ENCODE results near the gene CRACR2A. TPM values are rescaled to one million over a fixed set of nuclear protein-coding genes. Genes with fewer than 3 reads are reported as not detected.

Gene CRACR2A
- total RNA-seq, 4 donors from 2014 or later: 0.91 to 2.3 (median 1.9) TPM

DNA sequence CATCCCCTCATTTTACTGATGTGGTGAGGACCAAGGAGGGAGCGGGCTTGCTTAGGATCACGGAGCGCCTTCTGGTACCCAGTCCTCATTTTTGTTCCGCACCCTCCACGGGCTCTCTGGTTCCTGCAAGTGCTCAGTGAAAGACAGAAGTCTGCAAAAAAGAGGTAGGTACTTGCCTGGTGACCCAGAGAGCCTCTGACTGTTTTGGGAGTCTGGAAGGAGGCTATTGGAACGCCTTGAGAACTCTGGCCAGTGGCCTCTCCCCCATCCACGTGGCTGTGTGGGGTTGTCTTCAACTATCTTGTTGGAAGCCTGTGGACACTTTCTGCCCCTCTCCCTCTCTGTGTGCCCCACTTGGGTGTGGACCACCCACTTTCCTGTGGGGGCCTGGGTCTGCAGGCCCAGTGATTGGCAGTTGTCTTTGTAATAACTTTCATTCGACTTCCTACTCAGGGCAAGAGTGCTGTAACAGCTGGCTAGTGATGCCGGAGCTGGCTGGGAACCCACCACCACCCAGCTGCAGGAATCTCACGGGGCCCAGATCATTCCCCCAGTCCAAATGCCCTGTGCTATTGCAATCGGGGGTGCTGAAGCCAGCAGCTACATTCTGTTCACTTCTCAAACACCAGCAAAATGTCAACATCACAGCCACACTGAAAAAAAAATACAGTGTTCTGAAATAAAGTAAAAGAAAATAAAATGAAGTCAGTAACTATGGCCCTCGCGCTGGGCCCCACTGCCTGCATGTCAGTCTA is 139.1 kb downstream of the CRACR2A start:
- Histone ChIP-seq H3K4me3 (no peak overlapping the region), H3K9me3 (no peaks in the 10 kb centered on the region), H3K36me3 (no peaks in the 10 kb centered on the region), H3K27ac (no peak overlapping the region), H3K27me3 (no peaks in the 10 kb centered on the region), H3K4me1 (no peaks in the 10 kb centered on the region)
- 94% methylated on average over 5 to 13 of the region's 13 CpGs for WGBS, 2 donors
- no peak for TF ChIP-seq POLR2A (IDR thresholded peaks at IDR 0.05)
- TF ChIP-seq, protein P1, sequence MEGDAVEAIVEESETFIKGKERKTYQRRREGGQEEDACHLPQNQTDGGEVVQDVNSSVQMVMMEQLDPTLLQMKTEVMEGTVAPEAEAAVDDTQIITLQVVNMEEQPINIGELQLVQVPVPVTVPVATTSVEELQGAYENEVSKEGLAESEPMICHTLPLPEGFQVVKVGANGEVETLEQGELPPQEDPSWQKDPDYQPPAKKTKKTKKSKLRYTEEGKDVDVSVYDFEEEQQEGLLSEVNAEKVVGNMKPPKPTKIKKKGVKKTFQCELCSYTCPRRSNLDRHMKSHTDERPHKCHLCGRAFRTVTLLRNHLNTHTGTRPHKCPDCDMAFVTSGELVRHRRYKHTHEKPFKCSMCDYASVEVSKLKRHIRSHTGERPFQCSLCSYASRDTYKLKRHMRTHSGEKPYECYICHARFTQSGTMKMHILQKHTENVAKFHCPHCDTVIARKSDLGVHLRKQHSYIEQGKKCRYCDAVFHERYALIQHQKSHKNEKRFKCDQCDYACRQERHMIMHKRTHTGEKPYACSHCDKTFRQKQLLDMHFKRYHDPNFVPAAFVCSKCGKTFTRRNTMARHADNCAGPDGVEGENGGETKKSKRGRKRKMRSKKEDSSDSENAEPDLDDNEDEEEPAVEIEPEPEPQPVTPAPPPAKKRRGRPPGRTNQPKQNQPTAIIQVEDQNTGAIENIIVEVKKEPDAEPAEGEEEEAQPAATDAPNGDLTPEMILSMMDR (IDR thresholded peaks at IDR 0.05): no peak
- intact Hi-C loops (cut with DNase I): no loop called here
- DNase-seq: no peak

DNA sequence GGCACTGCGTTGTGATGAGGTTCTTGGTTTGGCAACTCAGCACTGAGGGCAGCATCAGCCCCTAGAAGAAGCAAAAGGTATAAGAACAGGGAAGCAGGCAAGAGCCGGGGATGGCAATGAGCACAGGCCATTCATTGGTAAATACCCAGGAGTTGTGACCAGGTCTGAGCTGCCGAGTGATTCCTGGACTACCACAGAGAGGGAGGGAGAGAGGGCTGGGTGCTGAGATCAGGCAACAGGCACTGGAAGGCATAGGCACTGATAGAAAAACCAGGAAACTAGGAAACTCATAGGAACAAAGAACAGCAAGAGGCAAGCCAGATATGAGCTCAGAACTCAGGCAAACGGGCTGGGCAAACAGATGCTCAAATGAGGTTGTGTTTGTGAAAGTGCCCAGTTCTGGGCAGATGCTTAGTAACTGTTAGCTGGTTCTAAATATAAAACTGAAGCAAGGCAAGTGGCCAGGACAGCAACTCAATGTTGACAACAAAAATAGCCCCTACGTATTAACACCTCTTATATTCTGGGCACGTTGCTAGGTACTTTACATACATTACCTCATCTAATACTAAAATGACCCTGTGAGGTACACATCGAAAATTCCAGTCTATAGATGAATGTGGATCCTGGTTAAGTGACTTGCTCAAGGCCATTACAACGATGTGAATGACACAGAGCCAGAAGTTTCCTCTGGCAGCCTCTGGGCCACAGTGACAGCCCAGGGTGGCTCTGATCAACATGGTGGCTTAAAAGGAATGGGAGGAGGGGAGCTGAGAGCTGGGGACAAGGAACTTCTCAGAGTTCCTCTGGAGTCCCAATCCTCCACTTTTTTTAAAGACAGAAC is 140.8 kb downstream of the CRACR2A start:
- H3K27me3 ChIP-seq: no peaks in the 10 kb centered on the region
- no peak for DNase-seq
- no peaks in the 10 kb centered on the region for H3K36me3 ChIP-seq
- no peaks in the 10 kb centered on the region for H3K9me3 ChIP-seq
- H3K4me3 ChIP-seq: no peak overlapping the region
- TF ChIP-seq POLR2A (IDR thresholded peaks at IDR 0.05): no peak
- TF ChIP-seq, protein P1 (IDR thresholded peaks at IDR 0.05): no peak
- WGBS, 2 donors: 60 to 62% methylated on average over 8 of the region's 8 CpGs
- H3K27ac ChIP-seq: no peak overlapping the region
- H3K4me1 ChIP-seq: no peaks in the 10 kb centered on the region
- intact Hi-C loops (cut with DNase I): no loop called here

DNA sequence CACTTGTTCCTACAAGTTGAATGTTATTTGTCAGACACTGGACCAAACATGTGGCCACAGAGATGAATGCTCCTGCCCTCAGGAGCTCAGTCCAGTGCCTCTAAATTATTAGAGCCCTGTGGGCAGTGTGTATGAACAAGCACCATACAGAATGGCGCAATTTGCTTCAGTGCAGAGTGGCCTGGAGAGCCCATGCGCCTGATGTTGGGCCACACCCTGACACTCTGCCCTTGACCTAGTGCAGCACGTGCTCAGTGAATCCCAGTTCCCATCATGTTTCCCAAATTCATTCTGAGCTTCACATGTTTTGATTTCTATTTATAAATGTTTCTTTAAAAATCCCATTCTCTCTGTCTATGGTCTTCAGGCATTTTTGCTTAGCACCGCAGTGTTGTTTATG is 145.1 kb downstream of the CRACR2A start:
- Histone ChIP-seq H3K4me1 (peaks cover 0 to 12% (median 8%) of the 10 kb centered on the region in 3 donors), H3K36me3 (no peaks in the 10 kb centered on the region), H3K4me3 (no peak overlapping the region), H3K9me3 (no peaks in the 10 kb centered on the region), H3K27ac (no peak overlapping the region), H3K27me3 (peaks cover 0 to 26% (median 0%) of the 10 kb centered on the region in 4 donors)
- TF ChIP-seq, protein P1 (IDR thresholded peaks at IDR 0.05): no peak
- TF ChIP-seq POLR2A (IDR thresholded peaks at IDR 0.05): no peak
- no peak for DNase-seq
- intact Hi-C loops (cut with DNase I): no loop called here
- 97 to 100% methylated on average over 4 of the region's 4 CpGs for WGBS, 2 donors

DNA sequence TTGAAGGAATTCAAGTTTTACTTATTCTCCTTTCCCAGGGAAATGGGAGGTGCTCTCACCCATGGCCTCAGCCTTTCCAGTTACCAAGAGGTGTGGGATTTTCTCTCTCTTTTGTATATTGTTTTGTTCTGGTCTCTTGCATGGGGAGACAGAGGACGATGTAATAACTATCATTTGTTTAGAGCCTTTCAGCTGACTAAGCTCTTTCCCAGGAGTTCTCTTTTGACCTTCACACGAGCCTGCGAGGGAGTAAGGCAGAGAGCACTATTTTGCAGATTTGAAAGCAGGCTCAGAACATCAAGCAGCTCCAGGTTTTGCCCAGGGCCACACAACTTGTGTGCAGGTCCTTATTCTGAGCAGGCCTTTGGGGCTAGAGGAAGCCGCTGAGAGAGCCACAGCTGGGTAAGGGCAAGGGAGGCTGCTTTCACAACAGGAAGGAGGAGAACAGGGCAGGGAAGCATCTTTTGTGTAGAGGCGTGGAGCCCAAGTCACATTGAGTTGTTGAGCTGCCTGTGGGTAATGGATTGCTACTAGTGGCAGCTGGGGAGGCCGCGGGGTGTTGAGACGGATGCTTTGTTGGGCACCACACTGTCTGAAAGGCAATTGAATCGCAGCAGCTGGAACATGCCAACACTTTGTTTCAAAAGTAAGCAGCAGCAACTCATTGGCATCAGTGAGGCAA is 145.7 kb downstream of the CRACR2A start:
- intact Hi-C loops (cut with DNase I): no loop called here
- Histone ChIP-seq H3K36me3 (no peaks in the 10 kb centered on the region), H3K27ac (no peak overlapping the region), H3K27me3 (peaks cover 0 to 32% (median 0%) of the 10 kb centered on the region in 4 donors), H3K9me3 (no peaks in the 10 kb centered on the region), H3K4me1 (peaks cover 0 to 12% (median 8%) of the 10 kb centered on the region in 3 donors), H3K4me3 (no peak overlapping the region)
- no peak for TF ChIP-seq POLR2A (IDR thresholded peaks at IDR 0.05)
- TF ChIP-seq, protein P1 (IDR thresholded peaks at IDR 0.05): no peak
- 72 to 84% methylated on average over 4 to 8 of the region's 9 CpGs for WGBS, 2 donors
- DNase-seq: no peak
